IPS DF 6.9 (cell line): Measurements from ENCODE around the gene KCNH2.

ENCODE experiments used
- DNase-seq: peaks from one replicate; pipeline ENCODE4 v3.0.0-alpha.2; 2013; ENCODE audit warnings: low read depth, low spot score
- H3K27ac ChIP-seq: one replicate; pipeline ENCODE4 v1.5.1; 2013; ENCODE audit warnings: low read length, control low read depth
- H3K27me3 ChIP-seq: 2 replicates; pipeline ENCODE4 v1.6.1; 2013; ENCODE audit warnings: mild to moderate bottlenecking, low read length; ENCODE audit not compliant: control insufficient read depth, insufficient read depth
- H3K36me3 ChIP-seq: 2 replicates; pipeline ENCODE4 v1.6.1; 2013; ENCODE audit warnings: low read length; ENCODE audit not compliant: control insufficient read depth, insufficient read depth
- H3K4me1 ChIP-seq: 2 replicates; pipeline ENCODE4 v1.6.1; 2013; ENCODE audit warnings: low read length; ENCODE audit not compliant: control insufficient read depth, insufficient read depth
- H3K4me3 ChIP-seq: 2 replicates; pipeline ENCODE4 v1.5.1; 2013; ENCODE audit warnings: mild to moderate bottlenecking, low read length
- H3K9me3 ChIP-seq: 2 replicates; pipeline ENCODE4 v1.6.1; 2013; ENCODE audit warnings: low read length, inconsistent platforms; ENCODE audit not compliant: control insufficient read depth, insufficient read depth
- WGBS: extraction: QIAGEN DNeasy Blood & Tissue Kit; methylation state at CpG from one replicate; pipeline ENCODE4 v1.1.7; 2013; ENCODE audit warnings: mixed read lengths, missing lambda C conversion rate; ENCODE audit not compliant: insufficient read length, insufficient coverage; 5-methylcytosine and 5-hydroxymethylcytosine counted together

KCNH2 gene

DNA sequence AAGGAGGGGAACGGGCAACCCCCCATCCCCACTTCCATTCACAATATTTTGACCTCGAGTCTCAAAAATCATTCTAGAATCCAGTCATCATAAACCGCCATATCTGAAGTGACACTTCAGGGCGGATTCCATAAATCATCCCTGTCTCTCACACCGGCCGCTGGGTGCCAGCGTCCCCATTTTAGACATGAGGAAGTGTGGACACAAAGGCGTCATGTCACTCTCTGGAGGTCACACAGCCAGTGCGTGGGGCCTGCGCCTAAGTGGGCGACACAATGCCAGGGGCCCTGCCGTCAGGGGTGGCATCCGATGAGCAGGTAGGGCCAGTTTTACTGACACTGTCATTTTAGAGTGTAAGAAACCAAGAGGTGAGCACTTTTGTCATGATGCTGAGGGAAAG is 19.5 kb downstream of the KCNH2 start:
- H3K9me3 ChIP-seq: no peaks in the 10 kb centered on the region
- no peaks in the 10 kb centered on the region for H3K27me3 ChIP-seq
- no peak overlapping the region for H3K27ac ChIP-seq
- peaks cover 6% of the 10 kb centered on the region for H3K4me1 ChIP-seq
- H3K4me3 ChIP-seq: no peak overlapping the region
- WGBS: no CpG with 5 or more reads among the region's 13 CpGs
- DNase-seq: no peak
- H3K36me3 ChIP-seq: no peaks in the 10 kb centered on the region

DNA sequence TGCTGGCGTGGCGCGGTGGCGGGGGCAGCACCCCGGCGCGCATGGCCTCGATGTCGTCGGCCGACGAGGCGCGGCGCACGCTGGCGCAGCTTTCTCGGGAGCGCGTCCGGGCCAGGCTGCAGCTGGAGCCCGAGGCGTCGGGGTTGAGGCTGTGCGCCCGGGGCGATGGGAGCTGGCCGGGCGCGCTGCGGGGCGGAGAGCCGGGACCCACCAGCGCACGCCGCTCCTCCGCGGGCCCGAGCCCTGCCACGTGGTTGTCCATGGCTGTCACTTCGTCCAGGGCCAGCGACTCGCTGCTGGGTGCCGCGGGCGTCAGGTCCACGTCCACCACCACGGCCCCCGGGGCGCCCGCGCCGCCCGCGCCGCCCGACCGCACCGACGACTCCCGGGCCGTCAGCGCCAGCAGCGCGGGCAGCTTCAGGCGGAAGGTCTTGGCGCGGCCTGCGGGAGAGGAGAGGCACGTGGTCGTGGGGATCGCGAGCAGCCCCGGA is 20.0 kb downstream of the KCNH2 start:
- H3K4me3 ChIP-seq: no peak overlapping the region
- H3K36me3 ChIP-seq: no peaks in the 10 kb centered on the region
- peaks cover 6% of the 10 kb centered on the region for H3K4me1 ChIP-seq
- WGBS: no CpG with 5 or more reads among the region's 74 CpGs
- no peaks in the 10 kb centered on the region for H3K27me3 ChIP-seq
- no peak for DNase-seq
- H3K9me3 ChIP-seq: no peaks in the 10 kb centered on the region
- no peak overlapping the region for H3K27ac ChIP-seq

DNA sequence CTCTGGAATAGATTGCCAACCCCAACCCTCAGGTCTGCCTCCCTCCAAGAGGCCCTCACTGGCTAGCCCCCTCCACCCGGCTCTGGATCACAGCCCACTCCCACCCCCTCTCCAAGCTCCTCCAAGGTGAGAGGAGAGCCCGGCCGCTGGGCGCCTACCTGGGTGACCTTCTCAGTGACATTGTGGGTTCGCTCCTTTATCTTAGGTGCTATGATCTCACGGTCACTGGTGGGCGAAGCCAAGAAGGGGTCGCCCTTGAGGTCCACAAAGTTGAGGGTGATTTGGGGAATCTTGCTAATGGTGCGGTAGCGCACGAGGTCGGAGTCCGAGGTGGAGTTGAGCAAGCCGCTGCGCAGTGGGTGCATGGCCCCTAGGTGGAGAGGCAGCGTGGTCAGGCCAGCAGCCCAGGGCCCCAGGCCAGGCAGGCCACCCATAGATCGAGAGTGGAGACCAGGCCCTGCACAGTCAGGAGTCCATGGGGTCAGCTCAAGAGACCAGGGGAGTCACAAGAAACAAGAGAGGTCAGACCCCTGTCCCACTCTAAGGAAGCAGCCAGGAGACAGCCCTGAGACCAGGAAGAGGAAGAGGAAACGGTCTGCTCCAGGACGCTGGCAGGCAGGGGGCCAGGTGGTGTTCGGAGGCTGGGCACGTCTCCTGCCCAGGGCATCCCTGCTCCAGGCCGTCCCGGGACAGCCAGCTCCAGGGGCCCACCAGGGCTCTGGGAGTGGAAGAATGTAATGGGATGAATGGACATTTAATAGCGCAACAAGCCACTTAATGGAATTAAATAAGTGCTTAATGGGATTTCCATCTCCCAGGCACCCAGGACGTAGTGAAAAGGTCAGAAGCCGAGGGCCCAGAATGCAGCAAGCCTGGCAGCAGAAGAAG is 20.7 kb downstream of the KCNH2 start:
- Histone ChIP-seq H3K36me3 (no peaks in the 10 kb centered on the region; the same call in 1 of the 2 replicates), H3K4me3 (no peak overlapping the region), H3K9me3 (no peaks in the 10 kb centered on the region), H3K27me3 (no peaks in the 10 kb centered on the region), H3K27ac (no peak overlapping the region), H3K4me1 (peaks cover 5% of the 10 kb centered on the region)
- no peak for DNase-seq
- no CpG with 5 or more reads among the region's 26 CpGs for WGBS

DNA sequence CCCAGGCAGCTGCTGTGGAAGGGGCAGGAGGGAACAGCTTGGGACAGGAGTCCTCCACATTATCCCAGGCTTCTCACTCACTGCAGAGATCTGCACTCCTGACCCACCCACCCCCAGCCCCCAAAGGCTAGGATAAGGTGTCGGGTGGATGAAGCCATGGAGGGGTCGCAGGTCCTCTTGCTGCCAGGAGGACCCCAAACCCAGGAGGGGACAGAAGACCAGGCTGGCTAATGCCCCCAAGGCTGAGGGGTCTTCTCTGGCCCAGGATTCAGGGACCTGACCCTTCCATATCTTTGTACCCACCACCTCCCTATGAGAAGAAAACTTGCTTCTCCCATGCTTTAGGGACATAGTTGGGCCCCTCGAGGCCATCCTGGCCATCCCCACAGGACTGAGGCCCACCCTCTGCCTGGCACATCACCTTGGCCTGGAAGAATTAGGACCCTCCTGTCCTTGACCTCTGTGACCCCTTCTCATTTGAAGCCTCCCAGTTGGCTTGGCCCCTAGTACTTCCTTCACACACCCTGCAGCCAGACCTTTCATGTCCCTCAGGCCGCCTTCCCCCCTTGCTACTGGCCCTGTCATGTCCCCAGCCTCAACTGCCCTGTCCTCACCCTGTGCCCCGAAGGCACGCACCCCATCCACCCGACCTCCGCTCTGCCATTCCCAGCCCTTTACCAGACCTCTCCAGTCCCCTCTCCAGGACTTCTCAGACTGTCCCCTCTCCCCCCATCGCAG is 21.6 kb downstream of the KCNH2 start:
- H3K27ac ChIP-seq: no peak overlapping the region
- WGBS: no CpG with 5 or more reads among the region's 9 CpGs
- H3K9me3 ChIP-seq: no peaks in the 10 kb centered on the region
- H3K27me3 ChIP-seq: no peaks in the 10 kb centered on the region
- no peak for DNase-seq
- H3K36me3 ChIP-seq: no peaks in the 10 kb centered on the region; the same call in 1 of the 2 replicates
- peaks cover 5% of the 10 kb centered on the region for H3K4me1 ChIP-seq
- H3K4me3 ChIP-seq: no peak overlapping the region

DNA sequence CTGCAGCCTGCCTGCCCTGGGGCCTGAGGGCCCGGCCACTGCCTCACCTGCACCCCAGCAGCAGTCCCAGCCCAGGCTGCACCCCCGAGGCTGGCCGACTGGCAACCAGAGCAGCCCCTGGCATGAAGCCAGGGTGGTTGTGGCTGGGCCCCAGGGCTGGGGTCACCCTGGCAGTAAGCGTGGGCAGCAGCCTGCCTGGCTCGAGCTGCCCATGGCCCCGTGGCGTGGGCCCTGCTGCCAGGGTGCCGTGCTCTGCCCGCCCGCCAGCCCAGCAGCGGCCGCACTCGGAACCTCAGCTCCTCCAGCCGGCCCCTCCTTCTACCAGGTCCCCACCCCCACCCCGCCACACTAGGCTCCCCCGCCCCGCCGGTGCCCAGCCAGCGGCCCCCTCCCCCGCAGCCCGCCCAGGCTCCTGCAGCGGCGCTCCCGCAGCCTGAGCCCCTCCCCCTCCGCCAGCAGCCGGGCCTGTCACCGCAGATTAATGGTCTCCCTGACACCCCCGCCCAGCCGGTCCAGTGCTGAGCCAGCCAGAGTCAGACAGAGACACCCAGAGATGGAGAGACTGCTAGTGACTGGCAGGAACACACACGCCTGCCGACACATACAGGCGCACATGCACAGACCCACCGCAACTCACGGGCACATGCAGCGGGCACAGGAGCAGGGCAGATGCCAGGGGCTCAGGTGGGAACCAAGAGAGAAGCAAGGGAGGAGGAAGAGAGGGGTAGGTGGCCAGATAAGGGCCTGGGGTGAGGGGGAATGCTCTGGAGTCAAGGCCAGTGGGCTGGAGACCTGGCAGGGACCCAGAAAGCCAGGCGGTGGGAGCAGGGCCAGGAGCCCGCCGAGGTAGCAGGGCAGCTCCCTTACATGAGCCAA is 22.4 kb downstream of the KCNH2 start:
- Histone ChIP-seq H3K4me3 (no peak overlapping the region), H3K27ac (no peak overlapping the region), H3K9me3 (no peaks in the 10 kb centered on the region), H3K27me3 (no peaks in the 10 kb centered on the region), H3K36me3 (peaks cover 2% of the 10 kb centered on the region; the same call in 1 of the 2 replicates), H3K4me1 (peaks cover 5% of the 10 kb centered on the region)
- no peak for DNase-seq
- WGBS: no CpG with 5 or more reads among the region's 38 CpGs

DNA sequence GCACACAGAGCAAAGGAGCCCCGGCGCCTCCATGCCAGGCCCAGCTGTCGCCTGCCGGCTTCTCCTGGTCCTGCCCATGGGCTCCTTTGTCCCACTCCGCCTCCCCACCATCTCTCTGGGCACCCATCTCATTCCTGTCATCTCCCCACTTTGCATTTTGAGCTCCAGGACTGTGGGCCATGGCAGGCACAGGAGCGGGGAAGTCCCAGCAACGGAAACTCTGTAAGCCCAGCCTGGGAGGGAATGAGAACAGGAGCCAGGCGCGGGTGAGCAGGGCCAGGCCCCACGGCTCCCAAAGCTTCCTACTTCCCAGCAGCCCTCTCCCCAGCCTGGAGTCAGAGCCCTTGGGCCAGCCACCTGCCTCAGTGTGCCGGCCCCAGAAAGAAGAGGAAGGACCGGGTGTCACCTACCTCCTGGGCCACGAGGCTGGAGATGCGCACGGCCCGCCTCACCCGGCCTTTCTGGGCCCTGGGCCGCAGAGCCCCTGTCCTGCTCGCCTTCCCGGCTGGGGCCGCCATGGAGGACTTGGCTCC is 23.1 kb downstream of the KCNH2 start:
- Histone ChIP-seq H3K4me3 (no peak overlapping the region), H3K27me3 (no peaks in the 10 kb centered on the region), H3K4me1 (peaks cover 5% of the 10 kb centered on the region), H3K27ac (no peak overlapping the region), H3K36me3 (peaks cover 2% of the 10 kb centered on the region; the same call in 1 of the 2 replicates), H3K9me3 (no peaks in the 10 kb centered on the region)
- no CpG with 5 or more reads among the region's 21 CpGs for WGBS
- DNase-seq: no peak

DNA sequence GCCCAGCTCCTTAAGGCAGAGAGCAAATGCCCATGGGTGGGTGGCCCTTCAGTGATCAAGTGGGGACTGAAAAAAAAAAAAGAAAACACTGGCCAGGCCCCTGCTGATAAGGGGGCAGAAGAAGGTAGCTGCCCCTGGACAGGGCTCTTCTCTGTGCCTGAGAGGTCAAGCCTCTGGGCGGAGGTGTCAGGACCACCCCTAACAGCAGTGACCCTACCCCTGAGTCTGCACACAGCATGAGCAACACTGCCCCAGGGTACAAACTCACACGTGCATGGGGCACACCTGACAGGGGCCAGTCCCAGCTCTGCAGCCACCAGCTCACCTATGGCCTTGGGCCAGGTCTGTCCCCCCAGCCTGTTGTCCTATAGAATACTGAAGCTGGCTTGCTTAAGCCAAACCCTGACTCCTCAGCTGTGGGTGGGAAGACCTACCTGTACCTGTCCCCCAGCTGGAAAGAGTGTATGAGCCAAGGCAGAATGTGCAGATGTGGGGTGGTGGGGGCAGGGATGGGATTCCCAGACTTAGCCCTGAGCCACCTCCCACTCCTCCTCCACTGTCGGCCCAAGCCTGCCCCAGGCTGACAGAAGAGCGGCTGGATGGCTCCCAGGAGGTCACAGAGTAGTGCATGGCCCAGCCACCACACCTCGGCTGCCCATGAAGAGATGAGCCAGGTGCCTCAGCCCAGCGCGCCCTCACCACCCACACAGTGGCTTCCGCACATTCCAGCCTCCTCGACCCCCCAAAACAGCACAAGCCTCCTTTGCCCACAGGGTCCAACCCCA is 23.7 kb downstream of the KCNH2 start:
- Histone ChIP-seq H3K36me3 (peaks cover 2% of the 10 kb centered on the region; the same call in 1 of the 2 replicates), H3K27me3 (no peaks in the 10 kb centered on the region), H3K4me1 (peaks cover 5% of the 10 kb centered on the region), H3K27ac (no peak overlapping the region), H3K4me3 (no peak overlapping the region), H3K9me3 (no peaks in the 10 kb centered on the region)
- WGBS: no CpG with 5 or more reads among the region's 9 CpGs
- no peak for DNase-seq

DNA sequence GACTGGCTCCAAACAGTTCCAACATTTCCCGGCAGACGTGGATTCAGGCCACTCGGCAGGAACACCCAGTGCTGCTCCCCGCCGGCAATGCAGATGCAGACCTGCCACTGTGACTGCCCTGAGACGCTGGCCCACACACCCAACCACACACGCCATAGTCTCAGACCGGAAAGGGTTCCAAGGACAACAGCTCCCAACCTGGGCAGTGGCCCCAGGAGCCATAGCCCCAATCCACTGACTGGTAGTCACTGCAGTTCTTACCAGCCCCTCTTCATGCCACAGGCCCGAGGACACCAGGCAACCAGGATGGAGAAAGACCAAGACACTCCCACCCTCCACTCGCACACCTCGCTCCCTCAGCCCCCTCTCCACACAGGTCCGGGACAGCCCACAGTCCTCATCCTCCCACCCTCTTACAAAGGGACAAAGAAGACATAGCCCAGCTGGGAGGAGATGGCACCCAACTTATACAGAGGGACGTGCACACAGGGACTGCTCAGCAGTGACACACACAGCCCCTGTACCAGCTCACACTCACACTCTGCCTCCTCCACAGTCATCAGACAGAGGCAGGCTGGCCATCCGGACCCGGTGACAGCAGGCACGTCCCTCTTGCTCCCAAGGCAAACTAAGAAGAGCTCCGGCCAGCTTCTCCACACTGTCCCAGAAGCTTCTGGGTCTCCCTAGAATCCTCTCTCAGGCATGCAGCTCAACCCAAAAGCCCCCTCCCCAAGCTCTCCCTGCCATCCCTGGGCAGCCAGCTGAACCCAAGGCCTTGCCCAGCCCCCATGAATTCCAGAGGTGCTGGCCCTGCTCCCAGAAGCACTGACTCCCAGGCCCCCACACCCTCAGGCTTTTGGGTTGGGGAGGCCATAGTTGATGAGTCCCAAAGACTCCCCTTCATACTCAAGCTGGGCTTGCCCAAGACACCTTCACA is 24.8 kb downstream of the KCNH2 start:
- H3K27ac ChIP-seq: no peak overlapping the region
- no peak for DNase-seq
- H3K4me3 ChIP-seq: no peak overlapping the region
- no CpG with 5 or more reads among the region's 17 CpGs for WGBS
- H3K4me1 ChIP-seq: peaks cover 10% of the 10 kb centered on the region
- no peaks in the 10 kb centered on the region for H3K9me3 ChIP-seq
- H3K27me3 ChIP-seq: no peaks in the 10 kb centered on the region
- H3K36me3 ChIP-seq: peaks cover 2% of the 10 kb centered on the region; the same call in 1 of the 2 replicates
